GM15510 (cell line): ENCODE results near the gene RHBG.

Experiments used
- POLR2A ChIP-seq: IDR thresholded peaks from 3 replicates; pipeline ENCODE4 v1.6.1; 2011; ENCODE audit warnings: borderline replicate concordance; ENCODE audit not compliant: insufficient read length; ENCODE audit errors: extremely low read depth

RHBG gene

DNA sequence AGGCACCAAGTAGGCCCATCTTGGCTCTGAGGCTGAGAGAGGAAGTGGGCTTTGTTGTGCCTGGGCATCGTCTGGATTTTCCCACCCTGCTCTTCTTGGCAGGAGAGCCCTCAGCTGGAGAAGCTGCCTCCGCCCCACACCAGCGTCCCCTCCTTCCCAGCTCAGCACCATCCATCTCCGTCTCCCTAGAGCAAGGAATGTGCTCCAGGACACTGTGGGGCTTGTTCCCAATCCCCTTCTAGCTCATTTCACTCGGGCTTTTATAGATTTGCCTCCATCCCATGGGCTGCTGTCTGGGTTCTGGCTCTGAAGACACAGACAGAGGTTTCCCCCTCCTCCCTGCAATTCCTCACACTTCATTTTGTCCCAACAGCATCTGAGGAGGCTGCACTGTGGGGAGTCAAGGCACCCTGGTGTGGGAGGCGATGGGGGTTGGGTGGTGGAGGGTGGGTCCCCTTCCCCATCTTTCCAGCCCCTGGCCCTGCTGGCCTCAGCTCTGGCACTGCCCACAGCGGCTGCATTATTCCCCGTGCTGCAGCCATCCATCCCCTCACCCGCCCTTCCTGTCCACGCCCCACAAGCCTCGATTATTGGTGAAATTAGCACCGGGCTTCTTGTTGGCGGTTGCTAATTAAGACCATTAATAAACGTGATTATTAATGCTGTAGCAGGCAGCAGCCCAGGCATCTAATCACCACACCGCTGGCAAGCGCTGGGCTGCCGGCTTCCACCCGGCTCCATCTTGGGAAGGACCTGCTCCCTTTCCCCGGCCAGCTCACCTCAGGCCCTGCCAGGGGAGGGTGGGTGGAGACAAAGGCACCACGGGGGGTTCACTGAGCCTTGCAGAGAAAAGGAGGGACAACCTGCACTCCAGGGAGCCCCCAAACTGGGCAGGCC lies 21.7 kb downstream of the RHBG start:
- no peak for TF ChIP-seq POLR2A

DNA sequence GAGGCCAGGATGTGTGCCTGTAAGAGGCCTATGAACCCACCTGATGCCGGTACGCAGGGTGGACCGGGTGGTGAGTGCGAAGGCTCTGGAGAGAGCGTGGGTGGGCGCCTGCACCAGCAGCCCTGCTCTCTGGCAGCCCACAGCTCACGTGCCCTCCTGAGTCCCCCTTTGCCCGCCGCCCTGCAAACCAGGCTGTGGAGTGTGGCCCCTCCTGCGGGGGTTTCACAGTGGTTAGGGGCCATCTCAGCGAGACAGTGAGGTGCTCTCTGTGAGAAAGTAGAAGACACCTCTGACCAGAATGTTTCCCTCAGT lies 22.3 kb downstream of the RHBG start:
- TF ChIP-seq POLR2A: no peak

DNA sequence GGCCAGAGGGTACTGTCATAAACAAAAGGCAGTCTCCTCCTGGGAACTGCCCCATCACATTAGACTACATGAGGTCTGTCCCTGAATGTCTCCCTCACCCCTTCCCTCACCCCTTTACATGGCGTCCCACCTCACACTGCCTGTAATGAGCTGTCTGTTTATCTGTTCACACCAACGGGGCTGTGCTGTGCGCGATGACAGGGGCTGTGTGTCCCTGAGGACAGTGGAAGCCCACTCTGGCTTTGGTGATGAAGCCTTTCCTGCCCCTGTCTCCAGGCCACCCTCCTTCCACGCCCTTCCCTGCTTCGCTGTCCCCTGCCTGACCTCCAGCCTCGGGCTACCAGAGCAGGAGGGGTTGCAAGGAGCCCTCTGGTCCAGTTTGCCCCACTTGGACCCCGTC lies 22.7 kb downstream of the RHBG start:
- no peak for TF ChIP-seq POLR2A

DNA sequence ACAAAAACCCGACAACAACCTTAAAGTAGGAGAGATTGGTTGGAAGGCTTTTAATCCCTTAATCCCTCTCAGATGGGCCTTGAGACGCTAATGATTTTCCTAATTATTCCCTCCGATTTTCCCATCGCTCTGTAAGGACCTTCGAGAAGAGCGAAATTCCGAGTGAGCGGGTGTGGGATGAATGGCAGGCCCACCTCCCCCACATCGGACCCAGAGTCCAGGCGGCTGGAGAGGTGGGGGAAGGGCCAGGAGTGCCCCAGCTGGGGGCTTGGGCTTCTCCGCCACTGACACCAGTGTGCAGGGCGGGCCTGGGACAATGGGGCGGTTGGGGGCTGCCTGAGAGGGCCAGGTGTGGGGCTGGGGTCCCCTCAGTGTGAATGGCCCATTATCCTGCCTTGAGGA lies 23.4 kb downstream of the RHBG start:
- no peak for TF ChIP-seq POLR2A

DNA sequence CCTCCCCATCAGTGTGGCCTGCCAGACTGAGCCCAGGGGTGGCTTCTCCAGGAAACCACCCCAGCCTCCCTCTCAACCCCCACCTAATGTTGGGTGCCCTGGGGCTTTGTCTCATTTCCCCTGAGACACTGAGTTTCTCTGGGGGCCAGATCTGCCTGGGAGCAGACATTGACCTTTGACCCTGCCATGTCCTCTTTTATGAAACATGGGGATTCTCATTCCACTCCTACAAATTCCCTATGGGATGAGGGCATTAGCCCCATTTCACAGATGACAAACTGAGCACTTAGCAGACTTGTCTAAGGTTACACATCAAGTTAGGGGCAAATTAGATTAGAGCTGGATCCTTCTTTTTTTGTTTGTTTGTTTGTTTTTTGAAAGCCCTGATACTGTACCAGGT lies 24.1 kb downstream of the RHBG start:
- TF ChIP-seq POLR2A: no peak

DNA sequence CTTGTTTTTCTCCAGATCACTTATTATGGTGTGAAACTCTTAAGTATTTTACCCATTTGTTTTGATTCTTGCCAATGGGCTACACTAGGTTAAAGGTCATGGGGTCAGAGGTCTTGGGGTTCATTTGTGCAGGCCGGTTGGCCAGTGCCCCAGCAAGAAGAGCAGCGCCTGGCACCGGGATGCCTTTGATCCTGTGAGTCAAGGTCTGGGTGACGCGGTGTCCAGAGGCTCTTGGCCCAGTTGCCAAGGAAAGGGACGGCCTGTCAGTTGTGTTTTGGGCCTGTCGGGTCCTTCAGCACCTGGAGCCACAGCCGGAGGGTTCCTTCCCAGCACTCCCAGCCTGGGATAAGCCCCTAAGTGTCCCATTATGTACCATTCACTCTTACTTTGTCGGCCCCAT lies 25.1 kb downstream of the RHBG start:
- TF ChIP-seq POLR2A: no peak

DNA sequence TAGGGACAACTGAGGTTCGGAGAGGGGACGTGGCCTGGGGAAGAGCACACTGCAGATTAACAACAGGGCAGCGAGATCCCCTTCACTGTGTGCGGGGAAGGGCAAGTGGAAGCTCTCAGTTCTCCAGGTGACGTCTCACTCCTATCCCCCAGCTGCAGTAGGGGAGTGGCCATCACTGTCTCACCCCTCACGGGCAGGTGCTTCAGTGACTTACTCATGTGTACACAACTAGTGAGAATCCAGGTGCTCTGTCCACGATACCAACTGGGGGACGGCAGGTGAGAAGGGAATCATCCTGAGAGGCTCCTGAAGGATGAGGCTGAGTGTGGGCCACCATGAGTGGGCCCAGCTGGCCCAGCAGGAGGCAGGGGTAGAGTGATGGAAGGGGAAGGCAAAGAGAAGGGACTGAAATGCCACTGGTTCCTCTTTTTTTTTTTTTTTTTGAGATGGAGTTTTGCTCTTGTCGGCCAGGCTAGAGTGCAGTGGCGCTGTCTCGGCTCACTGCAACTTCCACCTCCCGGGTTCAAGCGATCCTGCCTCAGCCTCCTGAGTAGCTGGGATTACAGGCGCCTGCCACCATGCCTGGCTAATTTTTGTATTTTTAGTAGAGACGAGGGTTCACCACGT lies 25.9 kb downstream of the RHBG start:
- no peak for TF ChIP-seq POLR2A

DNA sequence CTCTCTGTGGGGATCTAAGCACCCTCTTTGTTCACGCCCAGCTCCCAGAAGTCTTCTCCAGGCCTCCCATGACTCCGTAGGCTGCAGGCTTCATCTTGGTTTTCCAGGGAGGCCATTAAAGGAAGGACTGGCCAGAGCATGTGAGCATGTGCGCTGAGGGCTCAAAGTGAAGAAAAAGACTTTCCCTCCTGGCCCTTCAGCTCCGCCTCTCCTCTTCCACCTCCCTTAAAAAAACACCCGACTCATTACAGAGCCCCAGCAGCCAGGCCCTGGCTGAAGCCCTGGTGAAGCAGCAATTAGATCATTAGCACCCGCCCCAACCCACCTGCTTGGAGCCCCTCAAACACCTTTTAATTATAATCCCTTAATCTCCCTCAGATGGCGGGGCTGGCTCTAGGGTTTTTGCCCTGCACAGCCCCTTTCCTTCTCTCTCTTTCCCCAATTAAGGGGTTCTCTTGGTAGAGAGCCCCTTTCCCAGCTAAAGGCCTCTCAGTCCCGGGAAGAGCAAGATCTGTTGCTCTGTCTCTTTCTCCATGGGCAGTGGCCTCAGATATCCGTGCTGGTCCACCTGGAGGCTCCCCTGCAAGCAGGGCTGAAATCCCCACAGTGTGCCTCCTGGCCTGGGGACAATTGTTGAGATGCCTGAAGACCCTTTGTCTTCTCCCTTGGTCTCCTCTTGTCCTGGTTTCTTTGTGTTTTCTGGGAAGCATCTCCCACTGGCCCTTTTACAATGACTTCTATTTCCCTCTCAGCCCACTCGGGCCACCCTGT lies 30.5 kb downstream of the RHBG start:
- no peak for TF ChIP-seq POLR2A

DNA sequence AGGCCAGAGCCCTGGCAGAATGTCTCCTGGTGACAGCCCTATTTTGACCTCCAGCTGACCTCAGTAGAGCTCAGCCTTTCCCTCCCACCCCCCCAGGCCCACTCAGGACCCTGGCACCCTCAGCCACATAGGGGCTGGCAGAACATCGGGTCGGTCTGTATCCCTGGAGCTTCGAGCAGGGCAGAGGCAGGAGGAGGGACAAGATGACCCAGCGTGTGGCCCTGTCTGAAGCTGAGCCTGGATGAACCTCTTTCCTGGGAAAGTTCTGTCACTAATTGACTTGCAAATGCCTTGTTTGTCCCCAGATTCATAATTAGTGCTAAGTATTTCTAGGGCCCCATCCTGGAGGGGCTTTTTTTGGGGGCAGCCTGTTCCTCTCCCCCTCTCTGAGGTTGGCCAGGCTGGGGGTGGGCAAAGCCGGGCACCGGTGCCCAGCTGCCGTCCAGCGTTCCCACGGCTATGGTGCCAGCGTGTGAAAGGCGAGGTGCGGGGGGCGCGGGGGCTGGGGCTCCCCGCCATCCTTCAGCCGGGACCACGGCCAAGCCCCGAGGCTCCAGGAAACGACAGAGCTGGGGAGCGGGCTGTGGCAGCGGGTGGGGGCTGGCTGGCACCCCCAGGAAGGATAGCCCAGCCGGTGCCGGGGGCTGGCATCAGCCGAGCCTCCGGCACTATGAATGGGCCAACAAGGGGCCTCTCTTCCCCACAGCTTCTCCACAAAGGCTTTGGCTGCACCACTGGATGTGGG lies 31.4 kb downstream of the RHBG start:
- TF ChIP-seq POLR2A: no peak

DNA sequence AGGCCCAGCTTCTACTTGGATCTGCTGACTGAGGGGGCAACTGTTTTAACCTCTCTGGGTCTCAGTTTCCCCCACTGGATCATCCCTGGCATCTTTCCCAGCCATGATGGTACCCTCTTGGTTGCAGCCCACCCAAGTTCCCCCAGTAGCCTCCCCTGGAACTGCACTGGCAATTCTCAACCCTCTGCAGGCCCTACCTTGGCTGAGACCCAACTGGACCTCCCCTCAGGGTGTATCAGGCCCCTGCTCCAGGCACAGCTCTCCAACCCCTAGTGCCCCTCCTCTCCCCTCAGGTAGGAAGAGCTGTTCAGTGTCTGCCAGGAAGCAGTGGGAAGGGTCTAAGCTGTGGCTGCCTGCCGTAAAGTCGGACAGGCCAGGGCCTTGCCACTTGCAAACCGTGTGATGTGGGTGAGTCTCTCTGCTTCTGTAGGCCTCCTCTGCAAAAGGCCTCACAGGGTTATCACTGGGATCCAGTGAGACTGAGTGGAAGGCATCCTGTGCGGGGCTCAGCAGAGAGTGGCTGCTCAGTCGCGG lies 32.1 kb downstream of the RHBG start:
- no peak for TF ChIP-seq POLR2A

DNA sequence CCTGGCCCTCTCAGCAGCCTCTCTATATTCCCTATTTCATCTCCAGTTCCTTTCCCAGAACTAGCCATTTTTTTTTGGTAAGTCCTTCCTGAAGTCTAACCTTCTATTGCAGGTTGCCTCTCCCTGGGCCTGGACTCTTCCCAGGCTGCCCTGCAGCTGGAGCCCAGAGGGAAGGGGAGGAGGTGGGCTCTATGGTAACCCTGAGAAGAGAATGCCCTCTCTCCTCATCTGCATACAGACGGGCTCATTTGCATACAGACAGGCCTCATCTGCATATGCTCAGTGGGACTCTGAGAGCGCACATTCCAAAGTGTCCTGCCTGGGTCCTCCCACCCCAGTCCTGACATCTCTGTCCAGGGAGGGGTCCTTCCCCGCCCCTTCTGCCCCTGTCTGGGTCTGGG lies 32.7 kb downstream of the RHBG start:
- no peak for TF ChIP-seq POLR2A

DNA sequence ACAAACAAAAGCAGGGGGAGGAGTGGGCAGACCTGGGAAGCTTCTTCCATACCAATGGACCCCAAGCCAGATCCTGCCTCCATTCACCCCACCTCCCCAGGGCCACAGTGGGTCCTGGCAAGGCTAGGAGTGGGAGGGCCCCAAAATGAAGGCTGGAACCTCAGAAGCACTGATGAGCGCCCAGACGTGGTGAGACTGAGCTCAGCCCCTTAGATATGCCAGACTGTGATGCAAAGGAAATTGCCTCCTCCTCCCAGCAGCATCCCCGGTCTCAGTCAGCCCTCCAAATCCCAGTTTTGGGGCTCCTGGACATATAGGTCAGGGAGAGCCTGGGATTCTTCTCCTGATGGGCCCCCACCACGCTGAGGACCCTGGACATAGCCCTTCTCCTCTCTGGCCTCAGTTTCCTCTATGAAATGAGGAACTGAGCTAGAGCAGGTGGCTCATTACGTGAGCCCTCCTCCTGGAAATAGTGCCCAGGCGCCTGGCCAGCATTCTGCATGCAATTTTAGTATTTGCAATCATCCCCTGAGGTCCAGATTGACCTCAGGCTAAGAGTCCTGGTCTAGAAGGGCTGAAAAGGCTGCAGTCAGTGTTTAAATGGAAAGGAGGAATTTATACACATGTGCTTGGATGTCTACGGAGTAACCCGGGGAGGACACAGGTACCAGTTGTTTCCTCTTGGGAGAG lies 33.5 kb downstream of the RHBG start:
- no peak for TF ChIP-seq POLR2A

DNA sequence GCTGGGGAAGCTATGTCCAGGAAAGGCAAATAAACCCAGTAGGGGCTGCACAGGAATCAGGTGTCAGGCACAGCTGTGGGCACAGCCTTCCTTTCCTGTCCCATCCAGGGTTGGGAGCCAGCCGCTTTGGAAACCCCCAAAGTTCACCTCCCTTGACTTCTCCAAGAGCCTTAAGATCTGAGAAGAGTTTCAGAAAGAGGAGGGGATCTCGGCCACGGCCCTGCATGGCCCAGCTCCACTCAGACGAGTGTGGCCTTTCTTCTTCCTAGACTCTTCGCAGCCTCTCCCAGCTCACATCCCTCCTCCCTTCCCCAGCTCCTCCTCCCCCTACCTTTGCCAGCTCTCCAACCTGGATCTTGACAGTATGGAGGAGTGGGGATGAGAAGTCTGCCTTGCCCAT lies 36.7 kb downstream of the RHBG start:
- TF ChIP-seq POLR2A: no peak

DNA sequence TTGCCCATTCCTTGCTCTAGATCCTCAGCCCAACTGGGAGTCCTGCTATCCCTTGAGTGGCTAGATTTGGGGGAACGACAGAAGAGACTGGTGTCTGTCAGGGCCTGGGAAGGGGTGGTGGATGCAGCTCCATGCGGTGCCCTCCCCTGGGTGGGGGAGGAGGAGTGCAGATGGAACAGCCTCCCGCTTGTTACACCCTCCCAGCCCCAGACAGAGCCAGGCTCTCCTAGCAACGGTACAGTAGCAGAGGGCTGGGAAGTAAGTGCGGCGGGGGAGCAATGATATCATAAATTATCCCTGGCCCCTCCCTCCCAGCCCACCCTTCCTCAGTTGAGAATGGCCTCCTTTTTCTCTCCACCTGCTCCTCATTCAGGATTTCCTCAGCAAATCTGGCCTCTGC lies 37.2 kb downstream of the RHBG start:
- TF ChIP-seq POLR2A: no peak

DNA sequence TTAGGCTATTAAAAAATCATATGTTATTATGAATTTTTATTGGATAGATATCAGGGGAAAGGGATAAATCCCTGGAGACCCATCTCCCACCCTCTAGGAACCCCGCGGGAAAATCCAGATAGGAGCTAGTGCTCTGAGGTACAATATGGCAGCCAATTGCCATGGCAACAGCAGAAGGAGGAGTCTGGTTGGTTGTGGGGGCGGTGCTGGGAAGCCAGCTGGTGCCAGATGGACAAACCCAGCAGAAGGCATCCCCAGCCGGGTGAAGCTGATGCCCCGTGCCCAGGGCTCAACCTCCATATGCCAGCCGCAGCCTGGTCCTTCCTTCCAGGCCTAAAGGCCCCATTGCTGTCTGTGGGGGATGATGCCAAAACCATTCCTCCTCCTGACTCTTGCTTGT lies 38.3 kb downstream of the RHBG start:
- TF ChIP-seq POLR2A: no peak

DNA sequence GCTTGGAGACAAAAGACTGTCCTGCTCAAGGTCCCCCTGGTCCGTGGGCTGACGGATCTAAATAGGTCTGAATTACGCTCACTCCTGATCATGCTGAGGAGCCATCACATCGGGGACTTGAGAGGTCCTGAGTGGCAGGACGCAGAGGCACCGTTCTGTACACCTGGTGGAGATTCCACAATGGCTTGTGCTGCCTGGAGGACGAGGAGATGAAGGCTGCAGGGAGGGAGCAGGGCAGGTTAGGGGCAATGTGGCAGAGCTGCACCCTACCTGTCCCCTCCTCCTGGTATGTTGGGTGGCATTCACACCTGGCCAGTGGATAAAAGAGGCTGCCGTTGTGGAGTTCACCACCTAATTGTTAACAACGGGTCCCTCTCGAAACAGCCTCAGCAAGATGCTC lies 38.7 kb downstream of the RHBG start:
- TF ChIP-seq POLR2A: no peak
